NCI-H748 (cell line): ENCODE results near the gene CENPN.

Source experiments
- DNase-seq: peaks from one replicate; lab custom pipeline; 2025; ENCODE audit not compliant: unreplicated experiment; lab: John Stamatoyannopoulos, UW

Gene CENPN

DNA sequence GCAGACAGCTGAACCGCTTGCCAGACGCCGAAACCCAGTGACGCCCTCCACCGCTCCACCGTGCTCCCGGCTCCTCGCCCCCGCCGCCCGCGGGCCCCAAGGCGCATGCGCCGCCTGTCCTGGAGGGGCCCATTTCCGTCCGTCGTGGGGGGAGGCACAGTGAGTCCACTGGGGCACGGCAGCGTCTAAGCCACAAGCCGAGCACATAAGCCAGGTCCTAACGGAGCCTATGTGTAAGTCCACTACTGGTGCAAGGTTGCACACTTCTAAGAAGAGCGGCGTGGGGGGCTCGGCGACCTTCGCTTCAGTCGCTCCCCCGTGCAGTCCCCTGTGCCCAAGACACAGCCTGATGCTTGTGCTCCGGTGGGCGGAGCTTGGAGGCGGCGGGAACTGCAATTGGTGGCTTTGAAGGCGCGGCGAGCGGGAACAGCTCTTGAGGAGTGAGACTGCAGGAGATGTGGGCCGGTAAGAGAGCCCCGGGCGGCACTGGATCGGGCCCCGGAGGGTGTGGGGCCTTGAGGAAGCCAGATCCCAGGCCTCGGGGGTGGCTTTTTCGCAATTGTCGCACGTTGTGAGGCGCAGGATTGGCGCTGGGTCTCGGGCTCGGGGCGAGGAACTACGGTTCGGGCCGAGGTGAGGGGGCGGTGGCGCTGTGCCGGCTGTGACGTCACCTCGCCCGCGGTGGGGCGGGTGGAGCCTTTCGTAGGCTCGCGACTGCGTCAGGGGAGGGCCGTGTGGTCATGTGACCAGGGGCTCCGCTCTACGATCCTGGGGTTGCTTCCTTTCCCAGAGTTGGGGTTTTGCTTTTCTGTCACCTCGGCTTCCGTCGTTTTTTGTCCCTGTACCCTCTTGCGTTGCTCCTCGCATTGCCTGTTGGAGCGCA is at the start of gene CENPN, which contains the start of gene CMC2:
TSS of gene CENPN (plus strand) at position 402 of the 883 bp plus-strand sequence. CDS start 4,726 bp downstream, outside the sequence.
TSS of gene CMC2 (minus strand) at position 73 of the 883 bp plus-strand sequence. CDS start 9,491 bp downstream, outside the sequence.
- DNase-seq: peak; percentile 96

DNA sequence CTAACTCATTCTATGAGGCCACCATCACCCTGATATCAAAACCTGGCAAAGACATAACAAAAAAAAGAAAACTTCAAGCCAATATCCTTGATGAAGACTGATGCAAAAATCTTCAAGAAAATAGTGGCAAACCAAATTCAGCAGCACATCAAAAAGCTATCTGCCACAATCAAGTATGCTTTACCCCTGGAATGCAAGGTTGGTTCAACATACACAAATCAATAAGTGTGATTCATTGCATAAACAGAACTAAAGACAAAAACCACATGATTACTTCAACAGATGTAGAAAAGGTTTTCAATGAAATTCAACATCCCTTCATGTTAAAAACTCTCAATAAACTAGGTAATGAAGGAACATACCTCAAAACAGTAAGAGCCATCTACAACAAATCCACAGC is 48.7 kb upstream of the CENPN start:
- no peak for DNase-seq

DNA sequence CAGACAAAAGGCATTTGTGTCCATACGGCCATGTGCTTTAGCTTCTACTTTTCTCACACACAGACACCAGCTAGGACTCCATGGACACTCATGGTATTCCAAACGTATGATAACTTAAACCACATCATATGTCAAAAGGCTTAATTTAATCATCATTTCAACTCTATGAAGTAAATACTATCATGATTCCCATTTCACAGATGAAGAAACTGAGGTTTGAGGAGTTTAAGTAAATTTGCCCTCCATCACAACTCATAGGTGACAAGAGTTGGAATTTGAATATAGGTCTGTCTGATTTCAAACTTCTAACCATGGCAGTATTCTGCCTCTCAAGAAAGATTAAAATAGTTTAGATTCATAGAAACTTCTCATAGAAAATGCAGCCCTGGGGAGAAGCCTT is 44.1 kb upstream of the CENPN start:
- no peak for DNase-seq

DNA sequence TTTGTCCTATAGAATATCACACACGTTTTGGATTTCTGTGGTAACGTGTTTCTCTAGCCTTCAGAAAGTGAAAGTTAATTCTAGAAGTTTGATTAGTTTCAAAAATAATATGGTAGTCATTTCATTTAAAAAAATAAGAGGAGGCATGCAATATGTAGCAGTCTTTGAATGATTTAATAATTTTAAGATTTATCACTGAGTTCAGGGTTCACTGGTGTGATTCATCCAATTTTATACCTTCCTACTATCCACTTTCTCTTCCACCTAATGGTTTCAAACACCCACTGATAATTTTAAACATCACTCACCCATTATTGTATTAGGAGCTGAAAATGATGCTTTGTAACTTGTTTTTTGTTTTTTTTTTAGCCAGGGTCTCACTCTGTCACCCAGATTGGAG is 42.7 kb upstream of the CENPN start:
- DNase-seq: no peak

DNA sequence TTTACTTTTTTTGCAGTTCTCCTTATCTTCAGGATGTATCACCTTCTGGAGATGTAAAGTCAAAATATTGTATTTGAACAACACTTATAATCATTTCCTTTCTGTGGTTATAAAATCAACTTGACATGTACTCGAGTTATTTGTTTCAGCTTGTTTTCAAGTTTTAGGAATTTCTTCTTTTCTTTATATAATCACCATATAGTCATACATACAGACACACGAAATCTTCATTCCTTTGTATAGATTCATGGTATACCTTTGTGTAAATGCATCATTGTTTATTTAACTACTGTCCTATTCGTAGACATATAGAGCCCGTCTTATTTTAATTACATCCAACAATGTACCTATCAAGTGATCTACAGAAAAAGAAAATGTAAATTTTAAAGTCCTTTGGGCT is 40.4 kb upstream of the CENPN start:
- DNase-seq: no peak

GRCh38 chr16:80968386-80969113 is 38.5 kb upstream of the CENPN start:
- no peak for DNase-seq

- no peak for DNase-seq
Observed at GRCh38 chr16:80969114-80969484, 37.9 kb upstream of the CENPN start.

GRCh38 chr16:80971819-80972218 is 35.2 kb upstream of the CENPN start:
- DNase-seq: no peak

- DNase-seq: no peak
Observed at GRCh38 chr16:80972611-80973010, 34.4 kb upstream of the CENPN start.

GRCh38 chr16:80973991-80974390 is 33.0 kb upstream of the CENPN start:
- no peak for DNase-seq

GRCh38 chr16:80974649-80975376 is 32.2 kb upstream of the CENPN start:
- no peak for DNase-seq

DNA sequence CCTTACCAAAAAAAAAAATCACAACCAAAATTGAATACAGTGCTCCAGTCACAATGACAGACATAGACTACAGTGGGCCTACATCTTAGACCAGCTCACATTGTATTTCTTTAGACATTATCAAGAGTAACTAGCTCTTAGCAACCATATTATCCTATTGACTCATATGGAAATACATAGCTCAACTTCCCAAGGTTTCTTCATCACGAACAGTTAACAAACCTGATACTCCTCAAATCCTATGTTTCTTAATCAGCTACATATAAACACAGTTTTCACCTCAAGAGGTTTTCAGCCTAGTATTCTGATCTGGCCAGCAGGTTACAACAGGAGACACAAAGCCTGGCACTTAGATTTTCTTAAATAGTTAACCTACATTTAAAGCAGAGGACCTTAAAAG is 30.1 kb upstream of the CENPN start:
- no peak for DNase-seq

GRCh38 chr16:80981103-80981502 is 25.9 kb upstream of the CENPN start:
- no peak for DNase-seq

GRCh38 chr16:80982646-80983045 is 24.4 kb upstream of the CENPN start:
- DNase-seq: peak; percentile 1

- DNase-seq: peak; percentile 49
Observed at GRCh38 chr16:80984124-80984892, 22.7 kb upstream of the CENPN start.

- DNase-seq: no peak
Observed at GRCh38 chr16:80985611-80986010, 21.4 kb upstream of the CENPN start.

GRCh38 chr16:80986557-80986956 is 20.5 kb upstream of the CENPN start:
- no peak for DNase-seq

DNA sequence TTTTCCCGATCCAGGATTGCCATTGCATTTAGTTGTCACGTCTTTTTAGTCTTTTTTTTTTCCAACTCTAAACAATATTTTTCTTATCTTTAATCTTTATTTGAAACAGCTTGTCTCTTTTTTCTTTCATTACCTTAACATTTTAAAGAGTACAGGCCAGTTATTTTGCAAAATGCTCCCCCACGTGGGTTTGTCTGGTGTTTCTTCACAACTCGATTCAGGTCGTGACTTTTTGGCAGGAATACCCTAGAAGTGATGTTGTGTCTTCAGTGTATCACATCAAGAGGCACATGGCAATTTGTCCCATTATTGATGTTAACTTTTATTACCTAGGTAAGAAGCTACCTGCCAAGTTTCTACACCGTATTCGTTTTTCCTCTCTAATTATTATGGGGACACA is 18.3 kb upstream of the CENPN start:
- no peak for DNase-seq

DNA sequence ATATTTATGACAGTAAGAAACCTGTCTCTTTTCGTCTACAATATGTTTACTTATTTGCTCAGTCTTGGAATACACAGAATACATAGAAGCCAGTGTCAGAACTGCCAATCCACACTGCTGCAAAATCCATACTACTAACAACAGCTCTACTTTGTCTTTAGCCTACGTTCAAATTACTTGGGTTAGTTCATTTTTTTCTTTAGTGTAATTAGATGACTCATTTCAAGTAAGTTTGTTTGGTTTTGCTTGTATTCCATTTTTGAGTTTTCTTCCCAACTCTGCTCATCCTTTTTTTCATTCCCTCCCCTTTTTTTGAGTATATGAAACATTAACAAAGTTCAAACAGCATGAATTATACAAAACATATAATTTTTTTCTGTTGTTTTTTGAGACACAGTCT is 17.2 kb upstream of the CENPN start:
- DNase-seq: no peak

DNA sequence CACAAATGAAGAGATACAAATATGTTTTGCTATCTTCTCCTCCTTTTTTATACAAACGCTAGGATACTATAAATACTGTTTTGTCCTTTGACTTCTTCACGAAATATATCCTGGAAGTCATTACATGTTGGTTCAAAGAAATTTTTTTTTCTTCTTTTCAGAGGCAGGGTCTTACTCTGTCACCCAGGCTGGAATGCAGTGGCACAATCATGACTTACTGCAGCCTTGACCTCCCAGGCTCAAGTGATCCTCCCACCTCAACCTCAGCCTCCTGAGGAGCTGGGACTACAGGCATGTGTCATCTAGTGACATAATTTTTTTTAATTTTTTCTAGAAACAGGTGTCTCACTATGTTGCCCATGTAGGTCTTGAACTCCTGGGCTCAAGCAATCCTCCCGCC is 16.4 kb upstream of the CENPN start:
- no peak for DNase-seq

DNA sequence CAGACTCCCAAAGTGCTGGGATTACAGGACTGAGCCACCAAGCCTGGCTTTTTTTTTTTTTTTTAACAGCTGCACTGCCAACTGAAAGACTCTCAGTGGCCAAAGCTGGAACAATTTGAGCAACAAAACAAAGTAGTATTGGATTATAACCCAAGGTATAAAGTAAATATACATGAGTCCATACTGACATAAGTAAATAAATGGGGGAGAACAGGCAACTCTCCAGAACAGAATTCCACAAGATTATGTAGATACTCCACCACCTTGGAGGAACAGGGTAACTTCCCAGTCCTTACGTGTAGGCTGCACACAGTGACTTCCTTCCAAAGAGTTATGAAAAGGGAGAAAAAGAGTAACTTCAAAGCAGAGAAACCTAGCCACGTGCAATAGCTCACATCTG is 16.0 kb upstream of the CENPN start:
- no peak for DNase-seq
